Right renal pelvis (tissue), 4 donors: ENCODE measurements around the gene SLC35A2. TPM values are rescaled to one million over a fixed set of nuclear protein-coding genes. Genes with fewer than 3 reads are reported as not detected.
"Not testable (repeated sequence)": the region's sequence is repeated elsewhere in the genome, so short reads cannot be mapped to it uniquely, and the experiment has no call there.

Experiments
- DNase-seq, 4 donors: peaks; one replicate each; pipeline ENCODE4 v3.0.0-alpha.2; 2013; ENCODE audit warnings: low read depth in 4 of 4, low spot score in 3 of 4, missing footprints in 1 of 4
- polyA plus RNA-seq, 4 donors: library from polyadenylated mRNA; unstranded; fragments of 120-200 nt; gene quantifications; one replicate each; pipeline ENCODE4 v1.2.1, GENCODE V29; 2013; ENCODE audit not compliant: insufficient read length in 4 of 4

SLC35A2 gene
- polyA plus RNA-seq, 4 donors, result 34.2 to 36.6 (median 35.9) TPM

DNA sequence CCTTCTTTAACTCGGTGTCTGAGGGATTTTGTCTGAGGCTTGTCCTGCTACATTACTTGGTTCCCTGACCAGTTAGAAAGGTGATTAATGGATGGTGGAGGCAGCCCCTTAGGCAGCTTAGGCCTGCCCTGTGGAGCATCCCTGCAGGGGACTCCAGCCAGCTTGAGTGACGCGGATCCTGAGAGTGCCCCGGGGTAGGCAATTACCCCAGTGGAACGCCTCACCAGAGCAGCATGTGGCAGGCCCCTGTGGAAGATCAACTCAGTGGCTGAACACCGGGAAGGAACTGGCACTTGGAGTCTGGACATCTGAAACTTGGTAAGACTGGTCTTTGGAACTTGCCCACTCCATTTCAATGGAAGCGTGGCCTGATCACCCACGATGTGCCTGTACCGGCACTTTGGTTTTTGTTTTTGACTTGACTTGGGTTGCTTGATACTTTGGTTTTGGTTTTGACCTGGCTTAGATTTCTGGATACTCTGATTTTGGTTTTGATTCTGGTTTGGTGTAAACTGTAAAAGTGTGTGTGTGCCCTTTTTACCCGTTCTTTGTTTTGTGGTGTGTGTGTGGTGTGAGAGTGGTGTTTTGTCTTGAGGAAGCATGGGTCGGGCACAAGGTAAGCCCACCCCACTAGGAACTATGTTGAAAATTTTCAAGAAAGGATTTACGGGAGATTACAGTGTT, 57.2 kb downstream of the SLC35A2 start:
- not testable (repeated sequence) for DNase-seq

DNA sequence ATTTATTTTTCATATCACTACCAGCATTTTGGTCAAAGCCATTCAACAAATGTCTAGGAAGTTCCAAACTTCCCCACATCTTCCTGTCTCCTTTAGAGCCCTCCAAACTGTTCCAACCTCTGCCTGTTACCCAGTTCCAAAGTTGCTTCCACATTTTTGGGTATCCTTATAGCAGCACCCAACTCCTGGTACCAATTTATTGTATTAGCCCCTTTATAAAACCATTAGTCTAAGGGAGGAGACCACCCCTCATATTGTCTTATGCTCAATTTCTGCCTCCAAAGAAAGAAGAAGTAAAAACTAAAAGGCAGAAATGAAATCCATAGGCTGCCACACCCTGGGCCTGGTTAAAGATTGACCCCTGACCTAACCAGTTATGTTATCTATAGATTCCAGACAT, 58.0 kb downstream of the SLC35A2 start:
- not testable (repeated sequence) for DNase-seq

Other genes starting within 250 kb of the SLC35A2 start
- 1 to 10 TPM; 2.5 to 4.3 (median 3.4) TPM for gene WAS, start 227.8 kb downstream of the SLC35A2 start, polyA plus RNA-seq
- 1 to 10 TPM; 6.0 to 7.8 (median 6.9) TPM for gene SUV39H1, start 214.9 kb downstream of the SLC35A2 start, polyA plus RNA-seq
- 1 to 10 TPM; 1.5 to 2.4 (median 1.7) TPM for gene GLOD5, start 149.9 kb downstream of the SLC35A2 start, polyA plus RNA-seq
- gene GATA1, start 125.1 kb downstream of the SLC35A2 start, polyA plus RNA-seq, result 1 to 10 TPM in 1 of 4 donors, under 1 TPM in 3; 0.53 to 1.0 (median 0.72) TPM
- gene HDAC6, start 109.6 kb downstream of the SLC35A2 start, polyA plus RNA-seq, result 100 to 1,000 TPM; 158 to 174 (median 167) TPM
- gene ERAS, start 85.1 kb downstream of the SLC35A2 start, polyA plus RNA-seq, result under 1 TPM in 3 of 4 donors, not detected in 1; 0.04 to 0.21 (median 0.17) TPM
- gene PCSK1N, start 76.0 kb downstream of the SLC35A2 start, polyA plus RNA-seq, result 10 to 100 TPM in 2 of 4 donors, 1 to 10 TPM in 2; 6.0 to 20.2 (median 11.3) TPM
- 10 to 100 TPM; 38.7 to 58.2 (median 40.4) TPM for gene TIMM17B, start 13.9 kb downstream of the SLC35A2 start, polyA plus RNA-seq
- 10 to 100 TPM; 72.7 to 85.3 (median 77.8) TPM for gene PQBP1, start 13.7 kb downstream of the SLC35A2 start, polyA plus RNA-seq
- 1 to 10 TPM; 5.9 to 7.7 (median 7.4) TPM for gene PIM2, start 7.4 kb upstream of the SLC35A2 start, polyA plus RNA-seq
- gene OTUD5, start 46.0 kb upstream of the SLC35A2 start, polyA plus RNA-seq, result 10 to 100 TPM; 60.6 to 66.9 (median 64.5) TPM
- gene KCND1, start 60.2 kb upstream of the SLC35A2 start, polyA plus RNA-seq, result 1 to 10 TPM; 2.5 to 4.1 (median 2.9) TPM
- 10 to 100 TPM; 42.5 to 56.1 (median 48.4) TPM for gene GRIPAP1, start 90.6 kb upstream of the SLC35A2 start, polyA plus RNA-seq
- gene TFE3, start 131.7 kb upstream of the SLC35A2 start, polyA plus RNA-seq, result 10 to 100 TPM; 28.7 to 32.8 (median 30.6) TPM
- 10 to 100 TPM; 10.2 to 12.7 (median 11.2) TPM for gene CCDC120, start 147.4 kb upstream of the SLC35A2 start, polyA plus RNA-seq
- gene PRAF2, start 162.4 kb upstream of the SLC35A2 start, polyA plus RNA-seq, result 10 to 100 TPM; 37.1 to 47.1 (median 42.3) TPM
- 10 to 100 TPM; 54.1 to 57.3 (median 55.3) TPM for gene WDR45, start 168.2 kb upstream of the SLC35A2 start, polyA plus RNA-seq
- gene GPKOW, start 212.1 kb upstream of the SLC35A2 start, polyA plus RNA-seq, result 10 to 100 TPM; 21.4 to 28.3 (median 24.5) TPM